GM23248 (cell line): ENCODE data around the gene NEK6. TPM values are rescaled to one million over a fixed set of nuclear protein-coding genes. Genes with fewer than 3 reads are reported as not detected.

Experiments used
- DNase-seq: peaks from one replicate; pipeline ENCODE4 v3.0.0-alpha.2; 2015
- H2AFZ ChIP-seq: fragments of 200-600 bp; sonication (generic); 2 replicates; pipeline ENCODE4 v1.6.1; 2016; ENCODE audit warnings: antibody characterized with exemption
- H3F3A ChIP-seq: fragments of 200-600 bp; sonication (generic); 2 replicates; pipeline ENCODE4 v1.6.1; 2016; ENCODE audit warnings: mild to moderate bottlenecking, antibody characterized with exemption, mixed run types; ENCODE audit not compliant: insufficient read depth
- H3K27ac ChIP-seq: fragments of 200-600 bp; sonication (generic); 2 replicates; pipeline ENCODE4 v1.5.1; 2016; ENCODE audit warnings: mild to moderate bottlenecking
- H3K27me3 ChIP-seq: fragments of 200-600 bp; sonication (generic); replicated peaks from 2 replicates; pipeline ENCODE4 v1.6.1; 2016; ENCODE audit warnings: mild to moderate bottlenecking; ENCODE audit not compliant: insufficient read depth
- H3K36me3 ChIP-seq: fragments of 200-600 bp; sonication (generic); 2 replicates; pipeline ENCODE4 v1.6.1; 2016; ENCODE audit warnings: low read depth, mild to moderate bottlenecking
- H3K4me1 ChIP-seq: fragments of 200-600 bp; sonication (generic); 2 replicates; pipeline ENCODE4 v1.6.1; 2016; ENCODE audit warnings: mild to moderate bottlenecking; ENCODE audit not compliant: insufficient read depth
- H3K4me2 ChIP-seq: fragments of 200-600 bp; sonication (generic); one replicate; pipeline ENCODE4 v1.6.1; 2016; ENCODE audit warnings: mild to moderate bottlenecking; ENCODE audit not compliant: unreplicated experiment
- H3K4me3 ChIP-seq: fragments of 200-600 bp; sonication (generic); 2 replicates; pipeline ENCODE4 v1.5.1; 2016; ENCODE audit warnings: mild to moderate bottlenecking
- H3K79me2 ChIP-seq: fragments of 200-600 bp; sonication (generic); 2 replicates; pipeline ENCODE4 v1.6.1; 2016; ENCODE audit warnings: mild to moderate bottlenecking; ENCODE audit not compliant: insufficient read depth
- H3K9ac ChIP-seq: fragments of 200-600 bp; sonication (generic); 2 replicates; pipeline ENCODE4 v1.6.1; 2016; ENCODE audit warnings: mild to moderate bottlenecking
- H3K9me2 ChIP-seq: fragments of 200-600 bp; sonication (generic); 2 replicates; pipeline ENCODE4 v1.6.1; 2016; ENCODE audit warnings: mixed run types, mild to moderate bottlenecking, moderate library complexity; ENCODE audit not compliant: insufficient read depth
- H3K9me3 ChIP-seq: fragments of 200-600 bp; sonication (generic); one replicate; pipeline ENCODE4 v1.6.1; 2017; ENCODE audit warnings: low read depth
- H4K20me1 ChIP-seq: fragments of 200-600 bp; sonication (generic); 2 replicates; pipeline ENCODE4 v1.6.0; 2016; ENCODE audit not compliant: insufficient read depth
- EZH2 ChIP-seq: fragments of 200-600 bp; sonication (generic); IDR thresholded peaks from 2 replicates; pipeline ENCODE4 v1.6.1; 2018; ENCODE audit warnings: antibody characterized with exemption, mild to moderate bottlenecking; ENCODE audit not compliant: insufficient read depth, poor library complexity, severe bottlenecking
- EZH2phosphoT487 ChIP-seq: fragments of 200-600 bp; sonication (generic); IDR thresholded peaks from 2 replicates; pipeline ENCODE4 v1.6.1; 2018; ENCODE audit warnings: antibody characterized with exemption, moderate library complexity, mild to moderate bottlenecking, low read depth; ENCODE audit not compliant: insufficient read depth
- WGBS, 2 experiments: methylation state at CpG; one replicate each; pipeline ENCODE4 v1.1.6; 2015 to 2017; ENCODE audit warnings: low lambda C conversion rate in 2 of 2, low coverage in 1 of 2; ENCODE audit errors: missing lambda C conversion rate in 2 of 2; 5-methylcytosine and 5-hydroxymethylcytosine counted together
- in situ Hi-C: fragments of 300-500 bp; cut with MboI; formaldehyde crosslinking; loops from 2 replicates; pipeline ENCODE4 v1.15.0; 2020
- polyA plus RNA-seq: library from polyadenylated mRNA; unstranded; fragments of >200 nt; fragmentation: Nextera tagmentation; extraction: Ambion mirVana; gene quantifications from 2 replicates; pipeline ENCODE4 v1.2.1, GENCODE V29; 2016
- total RNA-seq: library from RNA; depleted of rRNA; stranded (reverse); fragments of >200 nt; shearing (Covaris generic); gene quantifications from 2 replicates; pipeline ENCODE4 v1.2.3, GENCODE V29; 2014

Gene NEK6
- total and polyA plus RNA-seq, 2 experiments from 2014 or later, result 43.7 to 69.6 TPM

- in situ Hi-C loops, result no loop called here
- TF ChIP-seq EZH2phosphoT487 (no peak), EZH2 (no peak)
- DNase-seq, result no peak
- Histone ChIP-seq H2AFZ (no peak overlapping the region), H3K4me1 (peaks cover 42% of the 10 kb centered on the region), H3K9me3 (no peaks in the 10 kb centered on the region), H3K9ac (peak overlapping the region; percentile 76; the same call in 1 of the 2 replicates), H3K27ac (peak overlapping the region; percentile 94), H3K36me3 (no peaks in the 10 kb centered on the region), H3K9me2 (no peaks in the 10 kb centered on the region), H4K20me1 (peaks cover 5% of the 10 kb centered on the region; the same call in 1 of the 2 replicates), H3F3A (peaks cover 42% of the 10 kb centered on the region), H3K4me2 (no peak overlapping the region), H3K79me2 (peaks cover 100% of the 10 kb centered on the region), H3K4me3 (no peak overlapping the region), H3K27me3 (no peaks in the 10 kb centered on the region)
- WGBS, 2 experiments, result 92 to 94% methylated on average over 18 of the region's 18 CpGs
Measured at GRCh38 chr9:124284237-124284831, 26.6 kb downstream of the NEK6 start.

GRCh38 chr9:124284940-124285441 lies 27.2 kb downstream of the NEK6 start:
- H3K79me2 ChIP-seq, result peaks cover 100% of the 10 kb centered on the region
- no peaks in the 10 kb centered on the region for H3K27me3 ChIP-seq
- H3K4me1 ChIP-seq, result peaks cover 35% of the 10 kb centered on the region
- H3K4me3 ChIP-seq, result no peak overlapping the region
- 36% methylated on average over 18 of the region's 18 CpGs for WGBS, 2 experiments
- H3K27ac ChIP-seq, result peak overlapping the region; percentile 94
- H3F3A ChIP-seq, result peaks cover 42% of the 10 kb centered on the region
- peak overlapping the region; percentile 56 for H3K4me2 ChIP-seq
- H4K20me1 ChIP-seq, result no peaks in the 10 kb centered on the region
- peak overlapping the region; percentile 76 for H3K9ac ChIP-seq
- no peaks in the 10 kb centered on the region for H3K36me3 ChIP-seq
- H3K9me2 ChIP-seq, result no peaks in the 10 kb centered on the region
- no peak for TF ChIP-seq EZH2phosphoT487
- TF ChIP-seq EZH2, result no peak
- no peak overlapping the region for H2AFZ ChIP-seq
- peak; percentile 40 for DNase-seq
- no peaks in the 10 kb centered on the region for H3K9me3 ChIP-seq
- in situ Hi-C loops, result no loop called here

- H3K9ac ChIP-seq, result peak overlapping the region; percentile 76
- no peaks in the 10 kb centered on the region for H3K9me3 ChIP-seq
- peak overlapping the region; percentile 56 for H3K4me2 ChIP-seq
- H3K36me3 ChIP-seq, result no peaks in the 10 kb centered on the region
- H3K4me3 ChIP-seq, result no peak overlapping the region
- H3K27ac ChIP-seq, result peak overlapping the region; percentile 94
- H2AFZ ChIP-seq, result no peak overlapping the region
- H3K9me2 ChIP-seq, result no peaks in the 10 kb centered on the region
- no peaks in the 10 kb centered on the region for H4K20me1 ChIP-seq
- H3K27me3 ChIP-seq, result no peaks in the 10 kb centered on the region
- peaks cover 30% of the 10 kb centered on the region for H3K4me1 ChIP-seq
- WGBS, 2 experiments, result 77 to 88% methylated on average over 11 of the region's 11 CpGs
- TF ChIP-seq EZH2phosphoT487, result no peak
- TF ChIP-seq EZH2, result no peak
- H3K79me2 ChIP-seq, result peaks cover 100% of the 10 kb centered on the region
- in situ Hi-C loops, result no loop called here
- peaks cover 41% of the 10 kb centered on the region for H3F3A ChIP-seq
- DNase-seq, result no peak
Measured at GRCh38 chr9:124285490-124285889, 27.7 kb downstream of the NEK6 start.

DNA sequence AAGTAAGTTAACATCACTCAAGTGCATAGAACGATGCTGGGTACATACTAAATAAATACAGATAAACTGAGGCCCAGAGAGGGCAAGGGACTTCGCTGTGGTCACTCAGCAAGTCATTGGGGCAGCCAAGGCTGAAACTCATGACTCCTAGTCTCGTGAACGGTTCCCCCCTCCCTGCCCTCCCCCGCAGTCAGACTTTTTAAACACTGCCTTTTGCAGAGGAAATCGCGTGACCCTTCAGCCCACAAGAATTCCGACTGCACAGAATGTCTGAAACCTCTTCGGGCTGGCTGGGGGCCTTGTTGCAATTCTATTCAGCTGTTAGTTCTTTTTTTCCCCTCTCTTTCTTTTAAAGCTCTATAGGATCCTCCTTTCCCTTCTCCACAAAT lies 28.1 kb downstream of the NEK6 start:
- peak overlapping the region; percentile 69 for H3K4me2 ChIP-seq
- in situ Hi-C loops, result no loop called here
- peak overlapping the region; percentile 94 for H3K27ac ChIP-seq
- peak overlapping the region; percentile 76 for H3K9ac ChIP-seq
- no peaks in the 10 kb centered on the region for H4K20me1 ChIP-seq
- H3K36me3 ChIP-seq, result no peaks in the 10 kb centered on the region
- no peak overlapping the region for H2AFZ ChIP-seq
- WGBS, 2 experiments, result 44 to 47% methylated on average over 9 of the region's 9 CpGs
- no peaks in the 10 kb centered on the region for H3K27me3 ChIP-seq
- H3K9me2 ChIP-seq, result no peaks in the 10 kb centered on the region
- H3K9me3 ChIP-seq, result no peaks in the 10 kb centered on the region
- no peak overlapping the region; the same call in 1 of the 2 replicates for H3K4me3 ChIP-seq
- peaks cover 100% of the 10 kb centered on the region for H3K79me2 ChIP-seq
- H3F3A ChIP-seq, result peaks cover 38% of the 10 kb centered on the region
- TF ChIP-seq EZH2 (no peak), EZH2phosphoT487 (no peak)
- peaks cover 30% of the 10 kb centered on the region for H3K4me1 ChIP-seq
- peak; percentile 92 for DNase-seq
